Natural killer cell (primary cell): ENCODE data around the gene PCBP4. TPM values are rescaled to one million over a fixed set of nuclear protein-coding genes. Genes with fewer than 3 reads are reported as not detected.

ENCODE experiments used
- ATAC-seq, 3 donors: fragments of 150-1000 bp in 2 of 3; fragments of 200-7000 bp in 1 of 3; cut with Tn5 transposase; 1 replicate in 1 of 3; 2 replicates in 2 of 3; pipeline ENCODE4 v1.10.0; 2021; ENCODE audit warnings: mild to moderate bottlenecking in 2 of 3, moderate library complexity in 2 of 3
- DNase-seq, 2 donors: peaks; one replicate each; pipeline versions ENCODE4 v3.0.0 to v3.0.0-alpha.2; 2013 to 2021; ENCODE audit warnings: mixed read lengths in 1 of 2
- H3K27ac ChIP-seq: one replicate; pipeline ENCODE4 v1.5.1; 2013; ENCODE audit warnings: mild to moderate bottlenecking, low read length
- H3K27me3 ChIP-seq: one replicate; pipeline ENCODE4 v1.6.1; 2013; ENCODE audit warnings: low read length; ENCODE audit not compliant: control insufficient read depth, insufficient read depth
- H3K36me3 ChIP-seq: one replicate; pipeline ENCODE4 v1.6.1; 2013; ENCODE audit warnings: low read length; ENCODE audit not compliant: control insufficient read depth, insufficient read depth
- H3K4me1 ChIP-seq: one replicate; pipeline ENCODE4 v1.6.1; 2013; ENCODE audit warnings: low read length; ENCODE audit not compliant: control insufficient read depth, insufficient read depth
- H3K4me3 ChIP-seq: one replicate; pipeline ENCODE4 v1.5.1; 2013; ENCODE audit warnings: low read length
- H3K9me3 ChIP-seq: one replicate; pipeline ENCODE4 v1.6.1; 2013; ENCODE audit warnings: low read length; ENCODE audit not compliant: control insufficient read depth, insufficient read depth
- H3K27ac Mint-ChIP-seq, 2 donors: one replicate each; pipeline ENCODE4 v1.8.0; 2022; ENCODE audit warnings: mild to moderate bottlenecking in 2 of 2, mixed read lengths in 2 of 2, moderate library complexity in 1 of 2
- H3K27me3 Mint-ChIP-seq, 2 donors: one replicate each; pipeline ENCODE4 v1.8.0; 2022; ENCODE audit warnings: low read depth in 2 of 2, mixed read lengths in 2 of 2
- H3K36me3 Mint-ChIP-seq: one replicate; pipeline ENCODE4 v1.8.0; 2022; ENCODE audit warnings: mixed read lengths
- H3K4me1 Mint-ChIP-seq, 2 donors: one replicate each; pipeline ENCODE4 v1.8.0; 2022; ENCODE audit warnings: mixed read lengths in 2 of 2
- H3K4me3 Mint-ChIP-seq: one replicate; pipeline ENCODE4 v1.8.0; 2022; ENCODE audit warnings: mild to moderate bottlenecking, moderate library complexity, mixed read lengths
- H3K9me3 Mint-ChIP-seq, 2 donors: one replicate each; pipeline ENCODE4 v1.8.0; 2022; ENCODE audit warnings: mixed read lengths in 2 of 2
- CTCF ChIP-seq: fragments of 200-600 bp; IDR thresholded peaks from one replicate; pipeline ENCODE4 v1.8.0; 2022; ENCODE audit warnings: antibody characterized with exemption
- WGBS: methylation state at CpG from one replicate; pipeline ENCODE4 v1.1.7; 2013; ENCODE audit warnings: missing lambda C conversion rate; ENCODE audit not compliant: insufficient coverage; 5-methylcytosine and 5-hydroxymethylcytosine counted together
- intact Hi-C: fragments of 100-400 bp; cut with micrococcal nuclease; formaldehyde crosslinking; loops from one replicate; pipeline ENCODE4 v1.14.2; 2022
- total RNA-seq, 4 donors: library from RNA; stranded (reverse); fragments of 120-200 nt in 1 of 4; gene quantifications; one replicate each; pipeline versions ENCODE4 v1.2.3 to v1.2.4, GENCODE V29; 2013 to 2022

PCBP4 gene
- total RNA-seq, 3 donors from 2014 or later (not counting 1 experiment from before 2014, with no cell fraction given): 15.0 to 24.7 (median 18.4) TPM

- Histone ChIP-seq H3K9me3 (no peaks in the 10 kb centered on the region), H3K27ac (no peak overlapping the region), H3K27me3 (peaks cover 3% of the 10 kb centered on the region), H3K4me1 (peaks cover 18% of the 10 kb centered on the region), H3K36me3 (no peaks in the 10 kb centered on the region), H3K4me3 (no peak overlapping the region)
- peak overlapping the region in 1 of 2 donors; percentile 69 for H3K27ac Mint-ChIP-seq
- H3K9me3 Mint-ChIP-seq: no peaks in the 10 kb centered on the region
- peak overlapping the region; percentile 79 for H3K4me3 Mint-ChIP-seq
- no peaks in the 10 kb centered on the region for H3K36me3 Mint-ChIP-seq
- TF ChIP-seq CTCF: no peak
- 94% methylated on average over 2 of the region's 2 CpGs for WGBS
- intact Hi-C loops: no loop called here
- peaks cover 0 to 30% of the 10 kb centered on the region in 2 donors for H3K4me1 Mint-ChIP-seq
- ATAC-seq: no peak
- peaks cover 0 to 6% of the 10 kb centered on the region in 2 donors for H3K27me3 Mint-ChIP-seq
- no peak for DNase-seq
Measured at GRCh38 chr3:51966016-51966415, 1.2 kb downstream of the PCBP4 start.

- WGBS: 95% methylated on average over 4 of the region's 4 CpGs
- Histone ChIP-seq H3K27ac (no peak overlapping the region), H3K4me3 (no peak overlapping the region), H3K9me3 (no peaks in the 10 kb centered on the region), H3K27me3 (peaks cover 3% of the 10 kb centered on the region), H3K4me1 (peaks cover 18% of the 10 kb centered on the region), H3K36me3 (no peaks in the 10 kb centered on the region)
- intact Hi-C loops: no loop called here
- no peak overlapping the region for H3K27ac Mint-ChIP-seq
- H3K9me3 Mint-ChIP-seq: no peaks in the 10 kb centered on the region
- ATAC-seq: no peak
- no peak overlapping the region for H3K4me3 Mint-ChIP-seq
- H3K4me1 Mint-ChIP-seq: peaks cover 0 to 30% of the 10 kb centered on the region in 2 donors
- TF ChIP-seq CTCF: no peak
- H3K36me3 Mint-ChIP-seq: no peaks in the 10 kb centered on the region
- H3K27me3 Mint-ChIP-seq: peaks cover 0 to 6% of the 10 kb centered on the region in 2 donors
- no peak for DNase-seq
Measured at GRCh38 chr3:51964521-51964920, 2.7 kb downstream of the PCBP4 start.

GRCh38 chr3:51963951-51964451, 3.3 kb downstream of the PCBP4 start:
- intact Hi-C loops: no loop called here
- no peak overlapping the region for H3K27ac ChIP-seq
- ATAC-seq (no peak), DNase-seq (no peak)
- no peak for TF ChIP-seq CTCF
- H3K4me1 ChIP-seq: peaks cover 18% of the 10 kb centered on the region
- no peaks in the 10 kb centered on the region for H3K36me3 ChIP-seq
- Mint-ChIP-seq H3K27ac (no peak overlapping the region), H3K9me3 (no peaks in the 10 kb centered on the region), H3K36me3 (no peaks in the 10 kb centered on the region), H3K4me1 (peaks cover 0 to 27% of the 10 kb centered on the region in 2 donors), H3K27me3 (peaks cover 0 to 6% of the 10 kb centered on the region in 2 donors), H3K4me3 (no peak overlapping the region)
- H3K9me3 ChIP-seq: no peaks in the 10 kb centered on the region
- no peak overlapping the region for H3K4me3 ChIP-seq
- 81% methylated on average over 12 of the region's 12 CpGs for WGBS
- peaks cover 4% of the 10 kb centered on the region for H3K27me3 ChIP-seq
